Caco-2 (cell line): ENCODE data around the gene UTF1. TPM values are rescaled to one million over a fixed set of nuclear protein-coding genes. Genes with fewer than 3 reads are reported as not detected.

Source experiments
- BruUV-seq: library from RNA; stranded (reverse); fragments of 400-500 nt; replicated peaks from 2 replicates; lab custom pipeline; 2021; lab: Mats Ljungman, UMichigan
- CTCF ChIA-PET: fragments of 300-600 bp; sonication (Branson Sonifier 250); formaldehyde crosslinking; loops from one replicate; lab custom pipeline; 2022; ENCODE audit warnings: antibody characterized with exemption; lab: Charles Lee
- POLR2A ChIA-PET: fragments of 300-600 bp; sonication (Branson Sonifier 250); formaldehyde crosslinking; loops from one replicate; lab custom pipeline; 2022; ENCODE audit warnings: antibody characterized with exemption; lab: Charles Lee
- DNase-seq, 2 experiments: peaks; one replicate each; pipeline versions ENCODE4 v3.0.0 to v3.0.0-alpha.2; 2020 to 2022
- H3K27me3 ChIP-seq: replicated peaks from 2 replicates; pipeline ENCODE4 v1.6.0; 2011; ENCODE audit warnings: low read length; ENCODE audit not compliant: control insufficient read depth, insufficient read depth
- H3K36me3 ChIP-seq: 2 replicates; pipeline ENCODE4 v1.5.1; 2011; ENCODE audit warnings: low read length; ENCODE audit not compliant: control insufficient read depth, insufficient read depth
- H3K4me1 ChIP-seq: fragments of 250-450 bp; sonication (Bioruptor Pico); 2 replicates; pipeline ENCODE4 v1.5.1; 2020; ENCODE audit warnings: mild to moderate bottlenecking
- H3K4me3 ChIP-seq: 2 replicates; pipeline ENCODE4 v1.5.1; 2011; ENCODE audit warnings: low read depth, mild to moderate bottlenecking, control low read depth, low read length
- H3K9me3 ChIP-seq: fragments of 250-450 bp; sonication (Bioruptor Pico); 2 replicates; pipeline ENCODE4 v1.5.1; 2020; ENCODE audit warnings: mild to moderate bottlenecking, moderate library complexity
- H3K27ac Mint-ChIP-seq: one replicate; pipeline ENCODE4 v1.8.0; 2022; ENCODE audit warnings: mixed read lengths; ENCODE audit not compliant: unreplicated experiment
- H3K27me3 Mint-ChIP-seq: one replicate; pipeline ENCODE4 v1.8.0; 2022; ENCODE audit warnings: mixed read lengths; ENCODE audit not compliant: insufficient read depth, unreplicated experiment
- H3K36me3 Mint-ChIP-seq: one replicate; pipeline ENCODE4 v1.8.0; 2022; ENCODE audit warnings: mild to moderate bottlenecking, mixed read lengths; ENCODE audit not compliant: insufficient read depth, unreplicated experiment
- H3K4me1 Mint-ChIP-seq: one replicate; pipeline ENCODE4 v1.8.0; 2022; ENCODE audit warnings: low read depth, mixed read lengths; ENCODE audit not compliant: unreplicated experiment
- H3K4me3 Mint-ChIP-seq: one replicate; pipeline ENCODE4 v1.8.0; 2022; ENCODE audit warnings: mild to moderate bottlenecking, moderate library complexity, mixed read lengths; ENCODE audit not compliant: unreplicated experiment
- H3K9me3 Mint-ChIP-seq: one replicate; pipeline ENCODE4 v1.8.0; 2022; ENCODE audit warnings: mixed read lengths; ENCODE audit not compliant: unreplicated experiment
- CTCF ChIP-seq, 2 experiments: fragments of 200-600 bp in 1 of 2; IDR thresholded peaks; 1 replicate in 1 of 2; 2 replicates in 1 of 2; pipeline versions ENCODE4 v1.5.1 to v1.8.0; 2011 to 2022; ENCODE audit warnings: antibody characterized with exemption in 1 of 2, control low read depth in 1 of 2, inconsistent platforms in 1 of 2, low read depth in 1 of 2, low read length in 1 of 2, mild to moderate bottlenecking in 1 of 2, moderate library complexity in 1 of 2; ENCODE audit not compliant: insufficient read depth in 1 of 2, severe bottlenecking in 1 of 2, unreplicated experiment in 1 of 2
- intact Hi-C: fragments of 100-400 bp; cut with micrococcal nuclease; formaldehyde crosslinking; loops from one replicate; pipeline ENCODE4 v1.10.0; 2022; ENCODE audit not compliant: unreplicated experiment
- total RNA-seq: library from RNA; stranded (reverse); gene quantifications from 2 replicates; pipeline ENCODE4 v1.2.3, GENCODE V29; 2022

The UTF1 gene
- total RNA-seq, 1 experiment from 2014 or later = not detected

GRCh38 chr10:133275684-133276092, 45.7 kb downstream of the UTF1 start:
- TF ChIP-seq CTCF (IDR thresholded peaks at IDR 0.05; ENCODE audit: insufficient read depth in 1 of 2, low read depth in 1 of 2, low read length in 1 of 2, severe bottlenecking in 1 of 2, unreplicated experiment in 1 of 2) = no peak
- no peaks in the 10 kb centered on the region for H3K27me3 ChIP-seq
- Mint-ChIP-seq H3K27me3 (no peaks in the 10 kb centered on the region), H3K36me3 (peaks cover 28% of the 10 kb centered on the region), H3K9me3 (no peaks in the 10 kb centered on the region), H3K4me3 (peak overlapping the region; percentile 62), H3K4me1 (peaks cover 11% of the 10 kb centered on the region), H3K27ac (peak overlapping the region; percentile 80)
- intact Hi-C loops = no loop called here
- H3K9me3 ChIP-seq = no peaks in the 10 kb centered on the region
- peaks cover 6% of the 10 kb centered on the region for H3K36me3 ChIP-seq
- H3K4me1 ChIP-seq = peaks cover 53% of the 10 kb centered on the region
- BruUV-seq = no TSS peak
- ChIA-PET POLR2A (no interaction called here), CTCF (interaction anchor here (1.0 to 1.5 kb wide), 2 partner anchors 18 kb away, joined by 4 to 7 read pairs; no protein-coding TSS in a partner anchor)
- no peak for DNase-seq
- no peak overlapping the region for H3K4me3 ChIP-seq

GRCh38 chr10:133276100-133276434, 46.0 kb downstream of the UTF1 start:
- Histone ChIP-seq H3K9me3 (no peaks in the 10 kb centered on the region), H3K4me3 (peak overlapping the region; percentile 52), H3K27me3 (no peaks in the 10 kb centered on the region), H3K36me3 (peaks cover 6% of the 10 kb centered on the region), H3K4me1 (peaks cover 53% of the 10 kb centered on the region)
- TF ChIP-seq CTCF (IDR thresholded peaks at IDR 0.05; ENCODE audit: insufficient read depth in 1 of 2, low read depth in 1 of 2, low read length in 1 of 2, severe bottlenecking in 1 of 2, unreplicated experiment in 1 of 2) = no peak
- ChIA-PET POLR2A (no interaction called here), CTCF (interaction anchor here (0.6 to 1.0 kb wide), 2 partner anchors 18 to 19 kb away, joined by 4 read pairs; no protein-coding TSS in a partner anchor)
- DNase-seq = no peak
- intact Hi-C loops = no loop called here
- Mint-ChIP-seq H3K9me3 (no peaks in the 10 kb centered on the region), H3K36me3 (peaks cover 31% of the 10 kb centered on the region), H3K4me3 (peak overlapping the region; percentile 62), H3K27me3 (no peaks in the 10 kb centered on the region), H3K4me1 (peaks cover 11% of the 10 kb centered on the region), H3K27ac (peak overlapping the region; percentile 80)
- TSS peak; percentile 51 for BruUV-seq

- H3K4me3 Mint-ChIP-seq = peak within 1 kb of the TSS; percentile 62
- peaks cover 11% of the 10 kb centered on the region for H3K4me1 Mint-ChIP-seq
- H3K27ac Mint-ChIP-seq = peak within 1 kb of the TSS; percentile 80
- POLR2A ChIA-PET = interaction anchor here (0.6 kb wide), 1 partner anchor 61 kb away, joined by 6 read pairs; no protein-coding TSS in a partner anchor
- Histone ChIP-seq H3K4me3 (peak within 1 kb of the TSS; percentile 52), H3K36me3 (peaks cover 6% of the 10 kb centered on the region), H3K4me1 (peaks cover 53% of the 10 kb centered on the region), H3K9me3 (no peaks in the 10 kb centered on the region), H3K27me3 (no peaks in the 10 kb centered on the region)
- intact Hi-C loops = no loop called here
- BruUV-seq = no TSS peak
- H3K36me3 Mint-ChIP-seq = peaks cover 31% of the 10 kb centered on the region
- CTCF ChIA-PET = interaction anchor here (0.6 to 1.0 kb wide), 3 partner anchors 8 to 20 kb away, joined by 3 to 4 read pairs (median 4); no protein-coding TSS in a partner anchor
- no peaks in the 10 kb centered on the region for H3K27me3 Mint-ChIP-seq
- no peaks in the 10 kb centered on the region for H3K9me3 Mint-ChIP-seq
- peak; percentile 83 to 88 for DNase-seq
- TF ChIP-seq CTCF (IDR thresholded peaks at IDR 0.05; ENCODE audit: insufficient read depth in 1 of 2, low read depth in 1 of 2, low read length in 1 of 2, severe bottlenecking in 1 of 2, unreplicated experiment in 1 of 2) = no peak
Measured at GRCh38 chr10:133276435-133277201, 46.6 kb downstream of the UTF1 start, which contains the start of gene ADAM8. Gene ADAM8, minus strand, starts transcription at chr10:133276868. Its CDS starts 51 bp downstream, at chr10:133276817.
